HG02981 (cell line): ENCODE measurements around the gene KCTD21.
"Not testable (repeated sequence)": the region's sequence is repeated elsewhere in the genome, so short reads cannot be mapped to it uniquely, and the experiment has no call there.

Experiments
- ATAC-seq: cut with Tn5 transposase; IDR thresholded peaks from one replicate; pipeline ENCODE4 v1.9.1; 2021; ENCODE audit warnings: mild to moderate bottlenecking, moderate library complexity; ENCODE audit not compliant: unreplicated experiment

Gene KCTD21

DNA sequence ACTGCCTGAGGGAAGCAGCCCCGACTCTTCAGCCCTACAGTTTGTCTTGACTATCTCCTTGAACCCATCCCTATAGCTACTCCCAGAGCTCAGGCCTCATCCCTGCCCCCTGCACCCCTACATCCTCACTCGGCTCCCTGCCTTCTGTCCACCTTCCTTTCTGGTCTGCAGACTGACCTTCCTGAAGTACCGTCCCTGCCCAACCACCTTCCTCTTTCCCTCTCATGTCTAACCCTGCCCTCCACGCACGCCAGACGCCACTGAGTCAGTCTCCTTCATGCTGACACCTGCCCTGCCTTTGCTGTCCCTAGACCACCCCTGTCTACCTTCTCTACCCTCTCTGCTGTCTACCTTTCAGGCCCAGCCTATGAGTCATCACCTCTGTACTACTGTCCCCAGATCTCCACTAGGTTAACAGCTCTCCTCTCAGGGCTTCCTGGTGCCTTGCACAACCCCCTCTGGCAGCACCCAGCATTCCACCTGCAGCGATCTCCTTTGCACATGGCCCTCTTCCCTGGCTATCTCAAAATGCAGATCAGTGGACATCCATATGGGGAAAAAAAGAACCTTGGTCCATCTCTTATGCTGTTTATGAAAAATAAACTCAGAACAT, 8.9 kb downstream of the KCTD21 start:
- ATAC-seq, result no peak

DNA sequence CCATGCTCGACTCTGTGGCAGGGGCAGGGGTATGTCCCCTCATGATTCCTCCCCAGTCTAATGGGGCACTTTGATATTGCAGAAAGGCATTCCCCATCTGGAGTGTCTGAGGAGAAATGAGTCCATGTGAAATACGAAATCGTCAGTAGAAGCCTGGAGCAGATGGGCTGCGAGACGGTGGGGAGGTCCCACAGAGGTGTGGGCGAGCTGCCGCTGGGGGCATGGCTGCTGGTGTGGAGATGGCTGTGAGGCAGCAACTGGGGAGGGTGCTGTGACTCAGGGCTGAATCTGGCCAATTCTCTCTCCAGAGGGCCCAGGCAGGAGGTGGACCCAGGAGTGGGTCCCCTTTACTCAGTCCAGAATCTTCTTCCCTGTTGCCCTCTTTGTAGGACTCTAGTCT, 11.2 kb downstream of the KCTD21 start:
- ATAC-seq, result no peak

DNA sequence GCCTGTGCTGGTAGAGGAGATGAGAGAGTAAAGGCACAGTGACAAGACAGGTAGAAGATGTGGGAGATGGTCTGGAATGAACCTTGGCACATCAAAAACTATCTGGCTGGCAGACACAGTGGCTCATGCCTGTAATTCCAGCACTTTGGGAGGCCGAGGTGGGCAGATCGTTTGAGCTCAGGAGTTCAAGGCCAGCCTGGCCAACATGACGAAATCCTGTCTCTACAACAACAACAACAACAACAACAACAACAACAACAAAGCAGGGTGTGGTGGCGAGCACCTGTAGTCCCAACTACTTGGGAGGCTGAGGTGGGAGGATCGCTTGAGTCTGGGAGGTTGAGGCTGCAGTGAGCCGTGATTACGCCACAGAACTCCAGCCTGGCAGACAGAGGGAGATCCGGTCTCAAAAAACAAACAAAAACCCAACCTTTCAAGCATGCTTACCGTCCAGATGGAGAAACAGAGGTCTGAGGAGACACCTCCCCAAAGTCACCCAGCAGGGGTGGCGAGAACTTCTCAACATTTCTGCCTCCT, 11.8 kb downstream of the KCTD21 start:
- ATAC-seq, result no peak

- not testable (repeated sequence) for ATAC-seq
Observed at GRCh38 chr11:78175862-78176261, 12.6 kb downstream of the KCTD21 start.

DNA sequence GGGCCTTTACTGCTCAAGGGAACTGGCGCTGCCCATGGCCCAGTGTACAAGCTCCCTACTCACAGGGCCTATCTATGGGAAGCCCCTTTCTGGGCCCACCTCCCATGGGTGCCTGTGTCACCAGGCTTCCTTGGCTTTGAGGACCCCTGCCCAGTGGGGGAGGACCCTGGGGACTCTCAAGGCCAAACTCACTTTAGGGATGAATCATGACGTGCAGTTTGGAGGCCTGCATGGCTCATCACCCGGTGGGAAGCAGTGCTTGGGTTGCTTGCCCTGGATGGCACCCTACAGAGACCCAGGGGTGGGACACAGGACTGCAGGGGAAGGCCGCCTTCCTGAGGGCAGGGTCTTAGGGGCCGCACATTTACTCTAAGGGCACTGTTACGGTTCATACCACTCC, 16.5 kb downstream of the KCTD21 start:
- ATAC-seq, result no peak

GRCh38 chr11:78170874-78171549, 17.4 kb downstream of the KCTD21 start:
- no peak for ATAC-seq

DNA sequence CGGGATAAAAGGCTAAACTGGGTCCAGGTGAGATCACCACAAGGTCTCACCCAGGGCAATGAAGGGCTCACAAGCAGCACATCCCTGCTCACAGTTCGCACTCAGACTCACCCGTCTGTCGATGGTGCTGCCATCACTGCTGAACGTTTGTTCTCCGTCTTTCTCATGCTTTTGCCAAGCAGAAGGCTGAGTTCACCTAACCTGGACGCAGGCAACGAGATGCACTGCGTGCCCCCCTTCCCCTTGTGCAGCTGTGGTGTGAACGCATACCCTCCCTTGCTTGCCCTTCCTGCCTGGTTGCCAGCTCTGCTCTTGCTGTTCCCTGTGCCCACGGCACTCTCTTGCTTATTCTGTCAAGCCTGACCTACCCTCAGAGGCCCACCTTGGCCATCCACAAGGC, 18.0 kb downstream of the KCTD21 start:
- ATAC-seq, result no peak

GRCh38 chr11:78168539-78169477, 19.6 kb downstream of the KCTD21 start:
- no peak for ATAC-seq

DNA sequence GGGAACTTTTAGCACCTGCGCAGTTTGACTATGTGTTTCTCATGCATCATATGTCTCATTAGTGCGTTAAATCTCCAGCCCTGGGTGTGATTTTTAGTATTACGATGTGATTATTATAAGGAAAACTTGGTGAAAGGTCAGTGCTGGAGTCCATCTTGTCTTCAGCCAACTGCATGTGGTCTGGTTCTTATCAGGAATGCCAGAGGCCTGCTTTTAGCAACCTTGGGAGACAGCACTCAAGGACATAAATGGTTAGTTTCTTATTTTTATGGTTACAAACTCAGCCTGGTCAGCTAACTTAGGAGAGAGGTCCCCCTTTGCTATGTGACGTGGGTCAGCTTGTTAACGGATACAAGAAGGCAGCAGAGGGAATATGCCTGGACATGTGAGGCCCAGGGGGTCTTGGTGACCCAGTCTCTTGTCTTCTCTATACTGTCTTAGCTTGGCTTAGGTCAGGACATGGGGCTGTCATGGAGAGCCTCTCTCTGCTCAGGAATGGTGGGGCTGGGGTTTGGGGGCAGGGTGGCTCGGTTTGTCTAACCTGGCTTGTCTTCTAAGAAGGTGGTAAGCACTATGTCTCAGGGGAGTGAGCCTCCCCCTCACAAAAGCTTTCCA, 21.5 kb downstream of the KCTD21 start:
- ATAC-seq, result no peak

GRCh38 chr11:78164471-78164870, 24.0 kb downstream of the KCTD21 start:
- no peak for ATAC-seq

GRCh38 chr11:78163828-78164227, 24.6 kb downstream of the KCTD21 start:
- no peak for ATAC-seq

DNA sequence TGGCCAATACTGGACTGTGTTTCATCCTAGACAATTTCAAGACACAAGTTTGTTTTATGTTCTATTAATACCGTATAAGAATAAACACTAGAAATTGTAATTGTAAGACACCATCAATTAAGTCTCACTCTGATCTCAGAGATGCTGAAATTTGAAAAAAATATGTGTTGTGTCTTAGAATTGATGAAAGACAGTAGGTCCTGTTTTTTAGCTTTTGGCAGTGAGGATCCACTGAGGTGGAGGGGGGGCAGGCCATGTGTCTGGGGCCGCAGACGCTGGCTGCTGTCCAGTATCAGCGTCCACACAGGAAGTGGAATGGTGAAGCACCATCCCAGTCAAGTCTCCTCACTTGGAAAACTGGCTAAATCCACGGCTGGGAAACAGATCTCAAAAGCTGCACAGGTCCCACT, 26.5 kb downstream of the KCTD21 start:
- ATAC-seq, result no peak

DNA sequence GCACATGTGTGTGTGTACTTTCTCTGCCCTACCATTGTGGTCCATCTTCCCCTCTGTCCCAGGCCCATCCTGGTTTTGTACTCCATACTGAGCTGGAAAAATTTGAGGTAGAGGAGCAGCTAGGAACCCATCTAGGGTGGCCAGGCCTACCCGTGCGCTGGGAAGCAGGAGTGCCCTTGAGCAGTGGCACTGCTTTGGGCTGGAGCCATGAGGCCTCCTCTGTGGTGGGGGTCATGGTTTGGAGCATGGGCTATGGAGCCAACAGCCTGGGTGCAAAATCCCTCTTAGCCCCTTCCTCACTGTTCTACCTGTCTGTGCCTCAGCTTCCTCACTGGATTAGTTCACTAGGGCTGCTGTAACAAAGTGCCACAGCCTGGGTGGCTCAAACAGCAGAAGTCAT, 27.1 kb downstream of the KCTD21 start:
- ATAC-seq, result no peak

GRCh38 chr11:78160557-78160956, 27.9 kb downstream of the KCTD21 start:
- no peak for ATAC-seq

GRCh38 chr11:78158987-78159652, 29.3 kb downstream of the KCTD21 start:
- ATAC-seq, result no peak

DNA sequence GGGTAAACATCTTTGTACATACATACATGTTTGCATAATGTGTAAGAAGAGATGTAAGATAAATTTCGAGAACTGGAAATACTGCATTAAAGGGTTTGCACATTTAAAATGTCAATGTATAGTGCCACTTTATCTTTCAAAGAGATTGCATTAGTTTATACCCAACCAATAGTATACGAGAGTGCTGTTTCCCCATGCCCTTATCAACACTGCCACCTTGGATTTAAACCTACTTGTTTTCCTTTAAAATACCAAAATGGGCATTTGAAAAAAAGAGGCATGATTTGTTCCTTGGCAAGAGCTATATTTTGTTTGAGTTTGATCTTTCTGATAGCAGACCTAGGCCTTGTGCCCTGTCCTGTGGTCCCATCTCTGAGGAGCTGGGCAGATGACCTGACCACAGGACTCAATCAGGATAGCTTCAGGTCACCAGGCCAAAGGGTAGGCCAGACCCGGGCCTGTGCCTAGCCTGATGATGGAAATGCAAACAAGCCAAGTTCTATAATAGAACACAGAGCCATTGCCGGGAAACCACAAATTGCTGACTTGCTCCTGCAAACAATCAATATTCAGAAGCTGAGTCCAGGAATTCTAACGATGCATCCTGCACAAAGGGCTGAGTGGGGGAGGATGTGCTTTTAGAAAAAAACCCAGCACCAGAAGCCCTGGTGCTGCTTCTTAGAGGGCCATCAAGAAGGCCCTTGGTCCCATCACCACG, 32.1 kb downstream of the KCTD21 start:
- ATAC-seq, result no peak

- no peak for ATAC-seq
Observed at GRCh38 chr11:78151804-78152203, 36.6 kb downstream of the KCTD21 start.

GRCh38 chr11:78150754-78151153, 37.7 kb downstream of the KCTD21 start:
- no peak for ATAC-seq

- ATAC-seq, result no peak
Observed at GRCh38 chr11:78150346-78150745, 38.1 kb downstream of the KCTD21 start.

DNA sequence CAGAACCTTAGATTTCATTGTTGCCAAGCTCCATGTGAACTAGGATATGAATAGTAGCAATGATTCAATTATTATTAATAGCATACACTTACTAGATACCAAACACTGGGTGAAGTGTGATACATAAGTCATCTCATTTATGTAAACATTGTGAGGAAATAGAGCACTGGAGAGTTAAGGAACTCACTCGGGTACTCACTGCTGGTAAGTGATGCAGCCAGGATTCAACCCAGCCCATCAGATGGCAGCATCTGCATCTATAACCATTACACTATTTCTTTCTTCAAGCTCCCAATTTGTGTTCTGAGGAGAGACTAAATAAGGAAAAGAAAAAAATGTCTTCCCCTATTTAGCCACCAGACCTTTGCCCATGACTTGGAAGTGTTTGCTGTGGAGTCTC, 38.8 kb downstream of the KCTD21 start:
- ATAC-seq, result no peak
